DOHH2 (cell line): ENCODE results near the gene CARMIL1.

Experiments used
- H3F3A ChIP-seq: fragments of 200-600 bp; sonication (generic), shearing (Covaris generic); 2 replicates; pipeline ENCODE4 v1.6.0; 2016; ENCODE audit warnings: antibody characterized with exemption, mild to moderate bottlenecking; ENCODE audit not compliant: control insufficient read depth, insufficient read depth
- H3K27ac ChIP-seq: fragments of 200-600 bp; sonication (generic); 2 replicates; pipeline ENCODE4 v1.5.1; 2014; ENCODE audit warnings: low read depth, mild to moderate bottlenecking, low read length, moderate library complexity
- H3K27me3 ChIP-seq: fragments of 200-600 bp; sonication (generic); 2 replicates; pipeline ENCODE4 v1.6.1; 2014; ENCODE audit warnings: mild to moderate bottlenecking, low read length, mixed read lengths; ENCODE audit not compliant: control insufficient read depth
- H3K36me3 ChIP-seq: fragments of 200-600 bp; sonication (generic); 2 replicates; pipeline ENCODE4 v1.6.1; 2014; ENCODE audit warnings: mild to moderate bottlenecking, low read length, moderate library complexity, mixed read lengths; ENCODE audit not compliant: control insufficient read depth
- H3K4me1 ChIP-seq: fragments of 200-600 bp; sonication (generic); 2 replicates; pipeline ENCODE4 v1.6.1; 2014; ENCODE audit warnings: mild to moderate bottlenecking, low read length, mixed read lengths; ENCODE audit not compliant: control insufficient read depth
- H3K4me2 ChIP-seq: fragments of 200-600 bp; sonication (generic); 2 replicates; pipeline ENCODE4 v1.6.0; 2014; ENCODE audit warnings: mild to moderate bottlenecking, low read length, moderate library complexity
- H3K4me3 ChIP-seq: fragments of 200-600 bp; sonication (generic); 2 replicates; pipeline ENCODE4 v1.5.1; 2014; ENCODE audit warnings: mild to moderate bottlenecking, low read length, mixed read lengths
- H3K79me2 ChIP-seq: fragments of 200-600 bp; sonication (generic); 2 replicates; pipeline ENCODE4 v1.6.1; 2014; ENCODE audit warnings: mild to moderate bottlenecking, low read length, mixed read lengths; ENCODE audit not compliant: control insufficient read depth
- H3K9me2 ChIP-seq: fragments of 200-600 bp; sonication (generic); replicated peaks from 2 replicates; pipeline ENCODE4 v1.6.1; 2014; ENCODE audit warnings: mild to moderate bottlenecking, low read length, mixed read lengths; ENCODE audit not compliant: control insufficient read depth
- H3K9me3 ChIP-seq: fragments of 200-600 bp; sonication (generic); 2 replicates; pipeline ENCODE4 v1.6.1; 2014; ENCODE audit warnings: antibody characterized with exemption, low read length, mixed read lengths; ENCODE audit not compliant: control insufficient read depth, insufficient read depth
- H4K20me1 ChIP-seq: fragments of 200-600 bp; sonication (generic); 2 replicates; pipeline ENCODE4 v1.6.0; 2014; ENCODE audit warnings: low read depth, mild to moderate bottlenecking, antibody characterized with exemption, low read length, moderate library complexity; ENCODE audit not compliant: control insufficient read depth, insufficient read depth
- EZH2phosphoT487 ChIP-seq: fragments of 200-600 bp; sonication (generic); IDR thresholded peaks from 2 replicates; pipeline ENCODE4 v1.6.1; 2017; ENCODE audit warnings: borderline replicate concordance, mild to moderate bottlenecking, antibody characterized with exemption, low read length, moderate library complexity, mixed read lengths
- TF ChIP-seq, protein P1 (sequence below): fragments of 200-600 bp; sonication (generic); IDR thresholded peaks from one replicate; pipeline ENCODE4 v1.5.1; 2014; ENCODE audit warnings: antibody characterized with exemption, mild to moderate bottlenecking, low read depth, low read length; ENCODE audit not compliant: poor library complexity, severe bottlenecking

Gene CARMIL1

DNA sequence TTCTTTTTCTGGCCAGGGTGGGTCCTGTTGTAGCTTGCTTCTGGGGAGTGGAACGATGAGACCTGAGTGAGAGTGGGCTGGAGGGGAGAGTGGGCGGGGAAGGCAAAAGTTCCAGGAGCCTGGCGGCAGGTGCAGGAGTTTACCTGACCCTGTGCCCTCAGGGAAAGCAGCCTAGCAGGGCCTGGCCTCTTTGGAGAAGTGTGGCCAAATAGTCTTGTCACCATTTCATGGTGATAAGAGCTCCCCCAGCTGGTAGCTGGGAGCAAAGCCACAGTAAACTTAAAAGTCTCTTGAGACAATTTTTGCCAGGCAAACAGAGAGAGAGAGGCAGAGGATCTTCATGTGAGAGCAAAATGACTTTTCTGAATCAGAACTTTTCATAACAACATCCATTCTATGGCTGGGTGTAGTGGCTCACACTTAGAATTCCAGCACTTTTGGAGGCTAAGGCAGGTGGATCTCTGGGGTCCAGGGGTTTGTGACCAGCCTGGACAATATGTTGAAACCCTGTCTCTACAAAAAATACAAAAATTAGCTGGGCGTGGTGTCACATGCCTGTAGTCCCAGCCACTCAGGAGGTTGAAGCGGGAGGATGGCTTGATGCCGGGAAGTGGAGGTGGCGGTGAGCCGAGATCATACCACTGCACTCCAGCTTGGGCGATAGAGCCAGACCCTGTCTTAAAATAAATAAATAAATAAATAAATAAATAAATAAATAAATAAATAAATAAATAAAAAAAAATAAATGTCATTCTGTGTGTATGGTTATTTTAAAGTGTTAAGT, 211.0 kb downstream of the CARMIL1 start:
- Histone ChIP-seq H3F3A (no peaks in the 10 kb centered on the region), H3K79me2 (no peaks in the 10 kb centered on the region), H3K27me3 (no peaks in the 10 kb centered on the region), H3K4me2 (peak overlapping the region; percentile 41), H3K9me2 (no peaks in the 10 kb centered on the region), H3K36me3 (no peaks in the 10 kb centered on the region), H3K27ac (peak overlapping the region; percentile 37), H3K9me3 (no peaks in the 10 kb centered on the region), H3K4me1 (peaks cover 41% of the 10 kb centered on the region), H3K4me3 (peak overlapping the region; percentile 17; the same call in 1 of the 2 replicates), H4K20me1 (no peaks in the 10 kb centered on the region)
- TF ChIP-seq, protein P1, sequence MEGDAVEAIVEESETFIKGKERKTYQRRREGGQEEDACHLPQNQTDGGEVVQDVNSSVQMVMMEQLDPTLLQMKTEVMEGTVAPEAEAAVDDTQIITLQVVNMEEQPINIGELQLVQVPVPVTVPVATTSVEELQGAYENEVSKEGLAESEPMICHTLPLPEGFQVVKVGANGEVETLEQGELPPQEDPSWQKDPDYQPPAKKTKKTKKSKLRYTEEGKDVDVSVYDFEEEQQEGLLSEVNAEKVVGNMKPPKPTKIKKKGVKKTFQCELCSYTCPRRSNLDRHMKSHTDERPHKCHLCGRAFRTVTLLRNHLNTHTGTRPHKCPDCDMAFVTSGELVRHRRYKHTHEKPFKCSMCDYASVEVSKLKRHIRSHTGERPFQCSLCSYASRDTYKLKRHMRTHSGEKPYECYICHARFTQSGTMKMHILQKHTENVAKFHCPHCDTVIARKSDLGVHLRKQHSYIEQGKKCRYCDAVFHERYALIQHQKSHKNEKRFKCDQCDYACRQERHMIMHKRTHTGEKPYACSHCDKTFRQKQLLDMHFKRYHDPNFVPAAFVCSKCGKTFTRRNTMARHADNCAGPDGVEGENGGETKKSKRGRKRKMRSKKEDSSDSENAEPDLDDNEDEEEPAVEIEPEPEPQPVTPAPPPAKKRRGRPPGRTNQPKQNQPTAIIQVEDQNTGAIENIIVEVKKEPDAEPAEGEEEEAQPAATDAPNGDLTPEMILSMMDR: peak; percentile 86
- TF ChIP-seq EZH2phosphoT487: no peak

DNA sequence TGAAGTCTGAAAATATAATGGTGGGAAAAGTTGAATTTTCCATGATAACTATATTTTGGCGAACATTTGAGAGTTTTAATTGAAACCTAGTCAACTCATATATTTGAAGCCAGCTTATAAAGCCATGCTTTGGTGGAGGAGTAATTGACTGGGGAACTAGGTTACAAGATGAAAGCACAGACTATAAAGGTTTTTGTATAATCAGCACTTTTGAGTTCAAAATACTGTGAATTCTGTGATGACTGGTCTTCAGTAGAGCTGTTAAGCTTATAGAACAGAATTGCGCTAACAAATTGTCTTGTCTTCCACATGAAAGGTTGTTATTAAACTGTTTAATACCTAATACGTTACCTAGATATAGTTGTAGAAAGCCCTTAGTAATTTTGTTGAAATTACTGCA, 213.8 kb downstream of the CARMIL1 start:
- TF ChIP-seq EZH2phosphoT487: no peak
- TF ChIP-seq, protein P1: no peak
- Histone ChIP-seq H3K4me1 (peaks cover 19% of the 10 kb centered on the region), H3K27me3 (no peaks in the 10 kb centered on the region), H3K9me2 (no peaks in the 10 kb centered on the region), H3K4me2 (no peak overlapping the region), H4K20me1 (no peaks in the 10 kb centered on the region), H3K79me2 (no peaks in the 10 kb centered on the region), H3K4me3 (no peak overlapping the region), H3K36me3 (no peaks in the 10 kb centered on the region), H3F3A (no peaks in the 10 kb centered on the region), H3K9me3 (no peaks in the 10 kb centered on the region), H3K27ac (no peak overlapping the region)

DNA sequence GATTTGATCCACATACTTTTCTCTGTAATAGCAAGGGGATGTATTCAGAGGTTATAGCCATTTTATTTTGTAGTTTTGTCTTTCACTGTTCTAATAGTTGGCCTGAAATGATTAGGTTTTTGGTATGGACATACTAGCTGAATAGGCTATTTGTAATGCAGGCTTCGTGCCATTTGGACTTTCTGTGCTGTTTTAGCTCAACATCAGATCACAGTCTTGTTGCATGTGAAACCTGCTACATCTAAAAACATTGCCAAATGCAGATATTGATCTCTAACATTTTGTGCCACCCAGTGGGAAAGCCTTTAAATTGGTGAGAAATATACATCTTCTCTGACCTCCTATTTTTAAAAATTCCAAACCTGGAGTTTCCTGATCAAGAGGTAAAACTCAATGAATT, 215.3 kb downstream of the CARMIL1 start:
- no peaks in the 10 kb centered on the region for H4K20me1 ChIP-seq
- H3F3A ChIP-seq: no peaks in the 10 kb centered on the region
- H3K4me2 ChIP-seq: no peak overlapping the region
- peaks cover 9% of the 10 kb centered on the region for H3K4me1 ChIP-seq
- no peaks in the 10 kb centered on the region for H3K27me3 ChIP-seq
- no peak overlapping the region for H3K27ac ChIP-seq
- no peak overlapping the region for H3K4me3 ChIP-seq
- TF ChIP-seq EZH2phosphoT487: no peak
- TF ChIP-seq, protein P1: no peak
- no peaks in the 10 kb centered on the region for H3K9me2 ChIP-seq
- H3K79me2 ChIP-seq: no peaks in the 10 kb centered on the region
- H3K36me3 ChIP-seq: no peaks in the 10 kb centered on the region
- no peaks in the 10 kb centered on the region for H3K9me3 ChIP-seq
